ENCODE measurements around the gene MMEL1.
"Not testable (repeated sequence)": the region's sequence is repeated elsewhere in the genome, so short reads cannot be mapped to it uniquely, and the experiment has no call there.

- TF ChIP-seq ZNF274 (IDR thresholded peaks at IDR 0.05; ENCODE audit: low read length); ZNF274 (tag by site-specific recombination; IDR thresholded peaks at IDR 0.05; ENCODE audit: borderline replicate concordance); ZNF837 (tag by site-specific recombination; IDR thresholded peaks at IDR 0.05); ZFP37 (tag by site-specific recombination; IDR thresholded peaks at IDR 0.05): not testable (repeated sequence)
- TF ChIP-seq, protein P1, sequence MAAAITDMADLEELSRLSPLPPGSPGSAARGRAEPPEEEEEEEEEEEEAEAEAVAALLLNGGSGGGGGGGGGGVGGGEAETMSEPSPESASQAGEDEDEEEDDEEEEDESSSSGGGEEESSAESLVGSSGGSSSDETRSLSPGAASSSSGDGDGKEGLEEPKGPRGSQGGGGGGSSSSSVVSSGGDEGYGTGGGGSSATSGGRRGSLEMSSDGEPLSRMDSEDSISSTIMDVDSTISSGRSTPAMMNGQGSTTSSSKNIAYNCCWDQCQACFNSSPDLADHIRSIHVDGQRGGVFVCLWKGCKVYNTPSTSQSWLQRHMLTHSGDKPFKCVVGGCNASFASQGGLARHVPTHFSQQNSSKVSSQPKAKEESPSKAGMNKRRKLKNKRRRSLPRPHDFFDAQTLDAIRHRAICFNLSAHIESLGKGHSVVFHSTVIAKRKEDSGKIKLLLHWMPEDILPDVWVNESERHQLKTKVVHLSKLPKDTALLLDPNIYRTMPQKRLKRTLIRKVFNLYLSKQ (tag by site-specific recombination; IDR thresholded peaks at IDR 0.05; ENCODE audit: borderline replicate concordance) = not testable (repeated sequence)
These were observed 27.0 kb upstream of the MMEL1 start for GRCh38 chr1:2659806-2660205.
